ENCODE measurements around the gene AOC1.

- TF ChIP-seq ZFP30 (CRISPR knock-in tag; IDR thresholded peaks at IDR 0.05) (no peak), ISL1 (CRISPR knock-in tag; IDR thresholded peaks at IDR 0.05) (no peak)
Measured at GRCh38 chr7:150828384-150828783, 23.9 kb upstream of the AOC1 start.
